Dendritic cell treated with granulocyte-macrophage colony-stimulating factor and Interleukin-4, amounts not matched to agents 40 ng/mL and 50 ng/mL, for 4 days (primary cell): ENCODE data around the gene CACNA2D1.

Experiments used
- H3K27ac Mint-ChIP-seq: one replicate; pipeline ENCODE4 v1.8.0; 2022; ENCODE audit warnings: mild to moderate bottlenecking, mixed read lengths
- H3K27me3 Mint-ChIP-seq: one replicate; pipeline ENCODE4 v1.8.0; 2022; ENCODE audit warnings: mild to moderate bottlenecking, mixed read lengths
- H3K36me3 Mint-ChIP-seq: one replicate; pipeline ENCODE4 v1.8.0; 2022; ENCODE audit warnings: low read depth, mixed read lengths
- H3K4me1 Mint-ChIP-seq: one replicate; pipeline ENCODE4 v1.8.0; 2022; ENCODE audit warnings: low read depth, mixed read lengths
- H3K4me3 Mint-ChIP-seq: one replicate; pipeline ENCODE4 v1.8.0; 2022; ENCODE audit warnings: mild to moderate bottlenecking, moderate library complexity, mixed read lengths
- H3K9me3 Mint-ChIP-seq: one replicate; pipeline ENCODE4 v1.8.0; 2022; ENCODE audit warnings: mixed read lengths
- intact Hi-C: fragments of 100-400 bp; cut with micrococcal nuclease; formaldehyde crosslinking; loops from one replicate; pipeline ENCODE4 v1.15.0; 2022

CACNA2D1 gene

GRCh38 chr7:82289152-82289535, 154.4 kb downstream of the CACNA2D1 start:
- H3K4me1 Mint-ChIP-seq: peaks cover 10% of the 10 kb centered on the region
- no peaks in the 10 kb centered on the region for H3K36me3 Mint-ChIP-seq
- no peak overlapping the region for H3K4me3 Mint-ChIP-seq
- H3K27me3 Mint-ChIP-seq: no peaks in the 10 kb centered on the region
- H3K9me3 Mint-ChIP-seq: peaks cover 8% of the 10 kb centered on the region
- no peak overlapping the region for H3K27ac Mint-ChIP-seq
- intact Hi-C loops: no loop called here

DNA sequence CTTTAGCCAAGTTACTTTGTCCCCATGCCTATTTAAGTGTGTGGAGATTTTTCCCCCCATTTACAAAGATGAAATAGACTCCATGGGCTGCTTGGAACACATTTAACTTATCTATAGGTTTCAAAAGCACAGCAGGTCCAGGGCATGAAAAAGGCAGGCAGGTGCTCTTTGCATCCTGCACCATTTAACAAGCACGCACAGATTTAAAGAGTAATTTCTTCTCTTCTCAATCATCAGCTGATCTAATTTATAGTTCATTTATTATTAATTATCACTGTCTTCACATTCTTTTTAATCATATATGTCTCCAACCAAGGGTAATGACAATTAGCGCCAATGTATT, 156.8 kb downstream of the CACNA2D1 start:
- intact Hi-C loops: no loop called here
- Mint-ChIP-seq H3K27me3 (no peaks in the 10 kb centered on the region), H3K27ac (no peak overlapping the region), H3K4me1 (peaks cover 7% of the 10 kb centered on the region), H3K4me3 (no peak overlapping the region), H3K36me3 (no peaks in the 10 kb centered on the region), H3K9me3 (peaks cover 3% of the 10 kb centered on the region)

- Mint-ChIP-seq H3K4me3 (no peak overlapping the region), H3K36me3 (no peaks in the 10 kb centered on the region), H3K27ac (no peak overlapping the region), H3K27me3 (no peaks in the 10 kb centered on the region), H3K9me3 (no peaks in the 10 kb centered on the region), H3K4me1 (peaks cover 5% of the 10 kb centered on the region)
- intact Hi-C loops: no loop called here
Observed at GRCh38 chr7:82286096-82286797, 157.3 kb downstream of the CACNA2D1 start.

- H3K4me3 Mint-ChIP-seq: no peak overlapping the region
- no peak overlapping the region for H3K27ac Mint-ChIP-seq
- intact Hi-C loops: no loop called here
- peaks cover 5% of the 10 kb centered on the region for H3K4me1 Mint-ChIP-seq
- H3K9me3 Mint-ChIP-seq: no peaks in the 10 kb centered on the region
- H3K36me3 Mint-ChIP-seq: no peaks in the 10 kb centered on the region
- no peaks in the 10 kb centered on the region for H3K27me3 Mint-ChIP-seq
Observed at GRCh38 chr7:82284936-82285519, 158.5 kb downstream of the CACNA2D1 start.

- Mint-ChIP-seq H3K36me3 (no peaks in the 10 kb centered on the region), H3K9me3 (no peaks in the 10 kb centered on the region), H3K4me1 (no peaks in the 10 kb centered on the region), H3K27me3 (no peaks in the 10 kb centered on the region), H3K27ac (no peak overlapping the region), H3K4me3 (no peak overlapping the region)
- intact Hi-C loops: no loop called here
Observed at GRCh38 chr7:82275342-82275741, 168.2 kb downstream of the CACNA2D1 start.

DNA sequence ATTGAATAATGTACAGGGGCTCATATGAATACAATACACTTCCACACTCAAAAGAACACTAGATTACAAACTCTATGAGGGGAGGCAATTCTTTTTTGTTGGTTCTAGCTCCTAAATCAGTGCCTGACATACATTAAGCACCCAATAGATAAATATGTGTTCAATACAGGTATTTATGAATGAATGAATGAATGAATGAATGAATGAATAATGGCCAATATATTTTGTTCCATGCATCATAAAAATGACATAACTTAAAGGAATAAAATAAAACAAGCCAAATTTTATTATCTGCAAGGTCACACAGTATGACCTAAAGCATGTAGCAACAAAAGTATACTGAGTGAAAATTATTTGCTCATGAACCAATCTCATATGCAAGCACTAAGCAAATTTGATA, 168.9 kb downstream of the CACNA2D1 start:
- Mint-ChIP-seq H3K9me3 (no peaks in the 10 kb centered on the region), H3K27me3 (no peaks in the 10 kb centered on the region), H3K4me3 (no peak overlapping the region)

DNA sequence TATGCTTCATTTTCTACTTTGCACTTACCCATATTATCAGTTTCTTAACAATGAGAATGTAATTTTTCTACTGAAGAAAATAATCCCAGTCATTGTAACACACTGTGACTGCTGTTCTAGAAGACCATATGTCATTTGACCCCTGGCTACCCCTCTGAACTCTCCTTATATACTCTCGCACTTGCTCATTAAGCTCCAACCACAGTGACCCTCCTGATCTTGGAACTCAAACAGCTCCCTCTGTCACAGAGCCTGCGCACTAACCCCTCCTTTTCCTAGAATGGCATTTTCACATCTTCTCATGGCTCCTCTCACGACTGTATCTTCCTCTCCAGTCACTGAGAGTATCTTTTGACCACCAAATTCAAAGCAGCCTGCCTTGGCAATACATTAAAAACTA, 169.7 kb downstream of the CACNA2D1 start:
- no peak overlapping the region for H3K4me3 Mint-ChIP-seq
- H3K27me3 Mint-ChIP-seq: no peaks in the 10 kb centered on the region
- intact Hi-C loops: no loop called here
- H3K4me1 Mint-ChIP-seq: no peaks in the 10 kb centered on the region
- H3K27ac Mint-ChIP-seq: no peak overlapping the region
- no peaks in the 10 kb centered on the region for H3K9me3 Mint-ChIP-seq
- no peaks in the 10 kb centered on the region for H3K36me3 Mint-ChIP-seq

More for the DNA sequence above, 168.9 kb downstream of the CACNA2D1 start:
- Mint-ChIP-seq H3K27ac (no peak overlapping the region), H3K4me1 (no peaks in the 10 kb centered on the region), H3K36me3 (no peaks in the 10 kb centered on the region)
- intact Hi-C loops: no loop called here

DNA sequence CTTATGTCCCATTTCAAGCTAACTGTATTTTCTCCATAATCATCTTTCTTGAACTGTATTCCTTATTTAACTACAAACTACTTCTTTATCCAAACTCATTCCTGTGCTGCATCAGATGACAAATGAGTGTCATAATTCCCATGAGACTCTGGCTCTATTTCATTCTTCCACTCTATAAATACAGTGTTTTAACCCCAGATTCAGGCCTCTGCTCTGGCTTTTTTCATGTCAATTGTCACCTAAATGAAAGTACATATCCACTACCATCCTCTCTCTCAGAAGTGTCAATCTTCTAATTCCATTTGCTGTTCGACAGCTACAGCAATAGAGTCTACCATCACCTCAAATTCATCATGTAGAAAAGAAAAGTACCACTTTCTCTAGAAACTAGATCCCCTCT, 172.7 kb downstream of the CACNA2D1 start:
- intact Hi-C loops: no loop called here
- H3K27me3 Mint-ChIP-seq: no peaks in the 10 kb centered on the region
- no peaks in the 10 kb centered on the region for H3K4me1 Mint-ChIP-seq
- no peak overlapping the region for H3K27ac Mint-ChIP-seq
- H3K9me3 Mint-ChIP-seq: no peaks in the 10 kb centered on the region
- H3K36me3 Mint-ChIP-seq: no peaks in the 10 kb centered on the region
- H3K4me3 Mint-ChIP-seq: no peak overlapping the region

DNA sequence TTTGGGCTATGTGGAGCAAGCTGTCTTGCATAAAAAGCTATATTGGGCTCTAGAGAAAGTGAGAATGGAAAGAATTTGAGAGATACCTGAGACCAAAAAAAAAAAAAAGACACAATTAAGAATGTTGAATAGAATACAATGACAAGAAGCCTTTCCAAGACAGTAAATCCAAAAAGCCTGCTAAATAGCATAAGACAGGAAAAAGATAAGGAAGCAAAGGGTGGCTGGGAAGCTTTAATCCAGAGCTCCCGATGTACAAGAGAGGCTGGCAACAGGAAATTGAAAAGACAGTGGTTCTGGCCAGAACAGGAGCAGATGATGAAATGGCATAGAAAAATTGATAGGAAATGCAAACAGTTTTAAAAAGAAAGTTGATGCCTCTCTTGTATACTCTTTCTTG, 174.9 kb downstream of the CACNA2D1 start:
- no peaks in the 10 kb centered on the region for H3K36me3 Mint-ChIP-seq
- H3K27ac Mint-ChIP-seq: no peak overlapping the region
- intact Hi-C loops: no loop called here
- no peak overlapping the region for H3K4me3 Mint-ChIP-seq
- H3K4me1 Mint-ChIP-seq: no peaks in the 10 kb centered on the region
- no peaks in the 10 kb centered on the region for H3K27me3 Mint-ChIP-seq
- H3K9me3 Mint-ChIP-seq: no peaks in the 10 kb centered on the region

DNA sequence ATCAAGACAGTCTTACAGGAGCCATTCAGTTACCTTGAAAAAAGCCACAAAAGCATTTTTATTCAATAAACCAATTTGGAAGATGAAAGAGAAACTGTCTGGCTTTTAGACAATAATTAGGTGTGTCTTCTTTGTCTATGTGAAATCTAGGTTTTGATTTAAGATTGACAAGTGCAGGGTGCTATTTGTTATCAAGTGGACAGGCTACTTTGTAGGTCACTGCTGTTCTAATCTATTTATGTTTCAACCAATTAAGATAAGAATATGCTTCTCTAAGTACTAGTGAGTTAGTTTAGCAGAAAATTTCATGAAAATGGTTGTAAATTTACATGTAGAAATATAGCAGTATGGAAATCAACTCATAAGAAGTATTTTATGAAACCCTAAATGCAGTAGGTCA, 177.5 kb downstream of the CACNA2D1 start:
- no peaks in the 10 kb centered on the region for H3K36me3 Mint-ChIP-seq
- H3K9me3 Mint-ChIP-seq: no peaks in the 10 kb centered on the region
- no peak overlapping the region for H3K27ac Mint-ChIP-seq
- H3K4me1 Mint-ChIP-seq: no peaks in the 10 kb centered on the region
- intact Hi-C loops: no loop called here
- no peaks in the 10 kb centered on the region for H3K27me3 Mint-ChIP-seq
- H3K4me3 Mint-ChIP-seq: no peak overlapping the region

DNA sequence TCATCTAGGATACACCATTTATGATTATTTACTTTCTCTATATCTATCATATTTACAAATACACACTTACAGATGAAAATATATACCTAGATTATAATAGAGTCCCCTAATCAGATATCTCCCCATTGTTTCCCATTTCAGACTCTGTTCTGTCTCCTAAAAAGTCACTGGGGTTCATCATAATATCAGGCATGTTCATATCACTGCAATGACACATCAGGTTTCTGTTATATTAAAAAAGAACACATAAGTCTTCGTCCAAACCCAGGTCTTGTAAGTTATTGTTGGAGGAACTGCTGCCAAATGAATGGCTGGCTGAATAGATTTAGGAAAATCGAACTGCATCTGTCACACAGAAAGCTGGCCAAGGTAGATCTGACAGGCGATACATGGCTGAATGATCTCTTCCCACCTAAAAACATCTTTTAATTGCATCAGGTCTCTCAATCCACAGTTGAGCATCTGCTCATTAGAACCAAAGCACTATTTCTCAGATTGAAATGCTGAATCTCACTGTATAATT, 178.7 kb downstream of the CACNA2D1 start:
- no peak overlapping the region for H3K4me3 Mint-ChIP-seq
- H3K36me3 Mint-ChIP-seq: no peaks in the 10 kb centered on the region
- intact Hi-C loops: no loop called here
- H3K27me3 Mint-ChIP-seq: no peaks in the 10 kb centered on the region
- H3K9me3 Mint-ChIP-seq: no peaks in the 10 kb centered on the region
- no peak overlapping the region for H3K27ac Mint-ChIP-seq
- no peaks in the 10 kb centered on the region for H3K4me1 Mint-ChIP-seq

DNA sequence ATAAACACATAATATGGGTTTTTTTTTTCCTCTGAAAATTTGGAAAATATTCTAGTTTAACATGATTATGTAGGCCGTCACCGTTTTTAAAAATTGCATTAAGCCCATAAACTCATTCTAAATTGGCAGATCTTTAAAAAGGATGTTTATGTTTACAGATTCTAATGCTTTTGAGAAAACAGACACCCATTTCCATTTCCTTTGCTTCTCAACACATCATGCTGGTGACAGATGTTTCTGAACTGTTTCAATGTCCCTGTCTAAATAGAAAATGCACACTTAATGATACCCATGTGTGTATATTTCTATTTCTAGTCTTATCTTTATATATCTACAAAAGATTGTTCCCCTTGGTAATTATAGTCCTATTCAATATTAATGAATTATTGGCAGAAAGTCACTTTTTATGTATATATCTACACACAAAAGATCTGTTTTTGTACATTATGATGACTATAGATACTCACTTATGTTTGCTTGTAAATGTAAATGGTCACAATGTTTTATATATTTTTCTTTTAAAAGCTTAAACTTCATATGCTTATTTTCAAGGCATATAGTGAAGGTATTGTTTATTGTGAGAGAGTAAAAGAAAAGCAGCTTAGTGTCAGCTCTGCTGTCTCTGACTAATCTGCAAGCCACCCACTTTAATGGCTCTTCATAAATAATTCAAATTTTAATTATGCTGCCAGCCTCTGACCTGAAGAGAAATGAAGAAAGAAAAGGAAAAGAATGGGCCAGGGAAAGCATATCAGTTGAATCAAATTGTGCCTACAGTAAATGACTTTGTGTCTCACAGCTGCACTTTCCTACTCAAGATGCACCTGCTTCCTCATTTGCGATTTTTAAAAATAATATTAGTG, 179.4 kb downstream of the CACNA2D1 start:
- no peaks in the 10 kb centered on the region for H3K36me3 Mint-ChIP-seq
- H3K27me3 Mint-ChIP-seq: no peaks in the 10 kb centered on the region
- H3K9me3 Mint-ChIP-seq: no peaks in the 10 kb centered on the region
- H3K4me1 Mint-ChIP-seq: no peaks in the 10 kb centered on the region
- intact Hi-C loops: no loop called here
- no peak overlapping the region for H3K4me3 Mint-ChIP-seq
- no peak overlapping the region for H3K27ac Mint-ChIP-seq

GRCh38 chr7:82258181-82258580, 185.4 kb downstream of the CACNA2D1 start:
- Mint-ChIP-seq H3K4me1 (no peaks in the 10 kb centered on the region), H3K27me3 (no peaks in the 10 kb centered on the region), H3K9me3 (no peaks in the 10 kb centered on the region), H3K27ac (no peak overlapping the region), H3K36me3 (no peaks in the 10 kb centered on the region), H3K4me3 (no peak overlapping the region)
- intact Hi-C loops: no loop called here

DNA sequence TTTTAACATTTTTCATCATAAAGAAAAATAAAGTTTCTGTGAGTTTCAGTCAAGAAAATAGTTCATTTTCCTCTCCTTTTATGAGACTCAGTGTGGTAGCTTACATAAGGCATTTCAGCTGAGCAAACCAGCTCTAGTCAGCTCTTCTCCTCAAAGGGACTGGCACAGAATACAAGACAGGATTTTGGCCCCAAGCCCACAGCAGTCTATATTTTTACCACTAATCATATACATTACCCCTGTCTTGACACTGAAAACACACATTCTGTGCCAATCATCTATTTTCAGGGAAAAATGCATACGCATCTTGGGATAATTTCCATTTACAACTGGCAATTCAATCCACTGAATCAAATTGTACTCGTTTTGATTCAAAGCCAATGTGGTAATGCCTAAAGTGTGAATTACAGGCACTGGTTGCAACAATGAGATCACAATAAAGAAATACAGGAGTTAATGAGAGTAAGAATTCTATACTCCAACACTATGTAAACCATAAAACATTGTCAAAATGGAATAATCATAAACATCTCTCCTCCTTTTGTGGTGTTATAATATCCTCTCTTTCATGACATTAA, 186.4 kb downstream of the CACNA2D1 start:
- intact Hi-C loops: no loop called here
- Mint-ChIP-seq H3K4me1 (no peaks in the 10 kb centered on the region), H3K4me3 (no peak overlapping the region), H3K9me3 (no peaks in the 10 kb centered on the region), H3K27ac (no peak overlapping the region), H3K36me3 (no peaks in the 10 kb centered on the region), H3K27me3 (no peaks in the 10 kb centered on the region)
